K562 (cell line): ENCODE data around the gene MSRB2. TPM values are rescaled to one million over a fixed set of nuclear protein-coding genes. Genes with fewer than 3 reads are reported as not detected.

Source experiments
- ATAC-seq: fragments of 200-7000 bp; cut with Tn5 transposase; 3 replicates; pipeline ENCODE4 v1.9.1; 2020; ENCODE audit warnings: moderate library complexity
- BruUV-seq: library from RNA; stranded (reverse); fragments of 400-500 nt; replicated peaks from 2 replicates; lab custom pipeline; 2021; lab: Mats Ljungman, UMichigan
- CTCF ChIA-PET: fragments of 300-600 bp; formaldehyde crosslinking; extraction: SDS; loops from one replicate; lab custom pipeline; 2021; ENCODE audit warnings: low intra/inter-chr PET ratio; lab: Yijun Ruan, JAX
- POLR2A ChIA-PET: fragments of 300-600, 350-650 bp; sonication (Branson Sonifier 250); formaldehyde crosslinking; extraction: SDS; loops from one replicate; lab custom pipeline; 2021; ENCODE audit warnings: antibody characterized with exemption, inconsistent platforms; lab: Yijun Ruan, JAX
- DNase-seq, 4 experiments: peaks; one replicate each; pipeline versions ENCODE4 v3.0.0 to v3.0.0-alpha.2; 2011 to 2018; ENCODE audit warnings: low spot score in 3 of 4, mixed read lengths in 3 of 4; ENCODE audit errors: extremely low read depth in 1 of 4
- FAIRE-seq: peaks from 2 replicates; lab custom pipeline; 2011; peaks lifted over from hg19 to GRCh38; lab: Jason Lieb, UNC
- H2AFZ ChIP-seq: 2 replicates; pipeline ENCODE4 v1.6.0; 2011; ENCODE audit warnings: low read depth, low read length, control low read depth, inconsistent platforms
- H3K27ac ChIP-seq: fragments of 200-600 bp; 3 replicates; pipeline ENCODE4 v1.8.0; 2011; ENCODE audit warnings: low read depth, mild to moderate bottlenecking, control low read depth, inconsistent platforms, low read length, moderate library complexity, mixed read lengths; ENCODE audit errors: extremely low read depth
- H3K27me3 ChIP-seq, 2 experiments: fragments of 300-600 bp in 1 of 2; 2 replicates in 1 of 2; 3 replicates in 1 of 2; pipeline versions ENCODE4 v1.6.0 to v1.8.0; 2011; ENCODE audit warnings: inconsistent platforms in 2 of 2, low read length in 2 of 2, mild to moderate bottlenecking in 1 of 2, mixed read lengths in 1 of 2, moderate library complexity in 1 of 2; ENCODE audit not compliant: control insufficient read depth in 2 of 2, insufficient read depth in 2 of 2
- H3K36me3 ChIP-seq: fragments of 300-600 bp; 3 replicates; pipeline ENCODE4 v1.8.0; 2011; ENCODE audit warnings: mild to moderate bottlenecking, low read length, inconsistent platforms; ENCODE audit not compliant: control insufficient read depth, insufficient read depth
- H3K4me1 ChIP-seq, 2 experiments: fragments of 200-600 bp in 1 of 2; replicated peaks in 1 of 2; 2 replicates in 1 of 2; 3 replicates in 1 of 2; pipeline versions ENCODE4 v1.5.1 to v1.8.0; 2011; ENCODE audit warnings: inconsistent platforms in 2 of 2, low read length in 2 of 2, mild to moderate bottlenecking in 1 of 2, mixed read lengths in 1 of 2, moderate library complexity in 1 of 2; ENCODE audit not compliant: control insufficient read depth in 2 of 2, insufficient read depth in 2 of 2
- H3K4me2 ChIP-seq: 2 replicates; pipeline ENCODE4 v1.6.1; 2011; ENCODE audit warnings: low read length, control low read depth, inconsistent platforms, mixed read lengths; ENCODE audit not compliant: insufficient read depth
- H3K4me3 ChIP-seq: fragments of 200-600 bp; sonication (generic), shearing (Covaris generic); 2 replicates; pipeline ENCODE4 v1.5.1; 2016; ENCODE audit warnings: control low read depth, inconsistent platforms
- H3K79me2 ChIP-seq: fragments of 200-600 bp; 3 replicates; pipeline ENCODE4 v1.8.0; 2011; ENCODE audit warnings: low read length, inconsistent platforms; ENCODE audit not compliant: control insufficient read depth, insufficient read depth
- H3K9ac ChIP-seq, 2 experiments: 2 replicates each; pipeline versions ENCODE4 v1.6.0 to v1.6.1; 2011; ENCODE audit warnings: low read depth in 2 of 2, low read length in 2 of 2, control low read depth in 1 of 2, inconsistent platforms in 1 of 2, mild to moderate bottlenecking in 1 of 2, mixed read lengths in 1 of 2; ENCODE audit not compliant: insufficient read depth in 1 of 2
- H3K9me1 ChIP-seq: one replicate; pipeline ENCODE4 v1.6.0; 2011; ENCODE audit warnings: inconsistent platforms, mild to moderate bottlenecking, low read length, moderate library complexity; ENCODE audit not compliant: control insufficient read depth, insufficient read depth
- H3K9me3 ChIP-seq: replicated peaks from 2 replicates; pipeline ENCODE4 v1.5.1; 2011; ENCODE audit warnings: low read depth, low read length, inconsistent platforms; ENCODE audit not compliant: control insufficient read depth, insufficient read depth
- H4K20me1 ChIP-seq: replicated peaks from 2 replicates; pipeline ENCODE4 v1.6.1; 2011; ENCODE audit warnings: low read length, inconsistent platforms, mixed read lengths; ENCODE audit not compliant: control insufficient read depth, insufficient read depth
- BCOR ChIP-seq: fragments of 450-650 bp; IDR thresholded peaks from 2 replicates; pipeline ENCODE4 v1.6.1; 2016
- BRCA1 ChIP-seq, 2 experiments: fragments of 450-650 bp in 1 of 2; sonication (generic) in 1 of 2; formaldehyde crosslinking in 1 of 2; IDR thresholded peaks; 2 replicates each; pipeline versions ENCODE4 v1.5.0 to v1.6.1; 2017 to 2020; ENCODE audit warnings: mild to moderate bottlenecking in 1 of 2, missing genetic modification reagents in 1 of 2
- C11orf30 ChIP-seq: fragments of 450-650 bp; IDR thresholded peaks from 2 replicates; pipeline ENCODE4 v1.6.1; 2016; ENCODE audit warnings: low read depth, mild to moderate bottlenecking
- CHCHD3 ChIP-seq: fragments of 250-450 bp; sonication (Bioruptor Pico); IDR thresholded peaks from 2 replicates; pipeline ENCODE4 v2.1.2; 2022; ENCODE audit warnings: mild to moderate bottlenecking
- CREM ChIP-seq: IDR thresholded peaks from 2 replicates; pipeline ENCODE4 v1.6.1; 2014; ENCODE audit warnings: antibody characterized with exemption, low read depth
- CXXC5 ChIP-seq: fragments of 250-450 bp; sonication (Bioruptor Pico); IDR thresholded peaks from 2 replicates; pipeline ENCODE4 v1.8.0; 2022; ENCODE audit warnings: inconsistent platforms, mild to moderate bottlenecking, moderate library complexity
- GATAD2B ChIP-seq: fragments of 450-650 bp; IDR thresholded peaks from 2 replicates; pipeline ENCODE4 v1.6.1; 2017; ENCODE audit warnings: mild to moderate bottlenecking, borderline replicate concordance
- MTA3 ChIP-seq: fragments of 450-650 bp; formaldehyde crosslinking; IDR thresholded peaks from 2 replicates; pipeline ENCODE4 v1.6.1; 2017; ENCODE audit warnings: mild to moderate bottlenecking, borderline replicate concordance
- POLR2B ChIP-seq: fragments of 450-650 bp; IDR thresholded peaks from 2 replicates; pipeline ENCODE4 v1.6.1; 2018; ENCODE audit warnings: low read depth; ENCODE audit not compliant: partially characterized antibody
- RBFOX2 ChIP-seq: fragments of 200-400 bp; formaldehyde crosslinking; IDR thresholded peaks from 2 replicates; pipeline ENCODE4 v1.6.1; 2017; ENCODE audit warnings: low read depth, mild to moderate bottlenecking, low read length, moderate library complexity
- TAF1 ChIP-seq: IDR thresholded peaks from 2 replicates; pipeline ENCODE4 v1.6.1; 2011; ENCODE audit warnings: mild to moderate bottlenecking, low read length, moderate library complexity; ENCODE audit not compliant: insufficient read depth, control insufficient read depth, severe bottlenecking; ENCODE audit errors: extremely low read depth
- U2AF1 ChIP-seq: fragments of 200-400 bp; formaldehyde crosslinking; optimal IDR thresholded peaks from 2 replicates; pipeline ENCODE3; 2017; ENCODE audit warnings: mild to moderate bottlenecking, low read depth, low read length, moderate library complexity
- WGBS: fragments of 100-300 bp; shearing (Covaris generic); methylation state at CpG from one replicate; pipeline ENCODE4 v1.1.6; 2016; ENCODE audit warnings: low coverage, mixed read lengths; ENCODE audit not compliant: insufficient coverage; ENCODE audit errors: missing lambda C conversion rate; 5-methylcytosine and 5-hydroxymethylcytosine counted together
- in situ Hi-C: fragments of 300-500 bp; cut with MboI; formaldehyde crosslinking; loops from 4 replicates; pipeline ENCODE4 v1.15.0; 2018; ENCODE audit warnings: inconsistent platforms, mixed read lengths
- intact Hi-C: fragments of 100-400 bp; cut with micrococcal nuclease; formaldehyde crosslinking; loops from 2 replicates; pipeline ENCODE4 v1.14.2; 2022
- polyA plus RNA-seq, 8 experiments: library from polyadenylated mRNA; depleted of rRNA in 4 of 8; stranded (reverse) in 5 of 8; unstranded in 3 of 8; fragments of >200 nt; fragmentation: Nextera tagmentation in 2 of 8; fragmentation: Illumina TruSeq in 1 of 8; extraction: Ambion mirVana in 2 of 8; extraction: Trizol in 1 of 8; gene quantifications; 2 replicates each; pipeline versions ENCODE4 v1.2.1 to v1.2.3, GENCODE V29; 2011 to 2014; ENCODE audit warnings: inconsistent platforms in 1 of 8, missing spikeins in 1 of 8
- total RNA-seq, 7 experiments: library from RNA; depleted of rRNA in 6 of 7; stranded (reverse); fragments of >200 nt in 6 of 7; fragmentation: Illumina TruSeq in 2 of 7; extraction: Trizol in 2 of 7; gene quantifications; 2 replicates each; pipeline versions ENCODE4 v1.2.1 to v1.2.3, GENCODE V29; 2011 to 2021; ENCODE audit warnings: low replicate concordance in 1 of 7
- TF ChIP-seq, protein P1 (sequence below): fragments of 250-450 bp; sonication (Bioruptor Pico); IDR thresholded peaks from 2 replicates; pipeline ENCODE4 v1.5.0; 2021; ENCODE audit warnings: mild to moderate bottlenecking, moderate library complexity
- TF ChIP-seq, protein P2 (sequence below): sonication (generic); formaldehyde crosslinking; IDR thresholded peaks from 2 replicates; pipeline ENCODE4 v1.8.0; 2022; ENCODE audit warnings: mild to moderate bottlenecking, missing genetic modification reagents
- TF ChIP-seq, protein P3 (sequence below): fragments of 450-650 bp; formaldehyde crosslinking; conservative IDR thresholded peaks from 2 replicates; pipeline ENCODE4 v1.4.0; 2022; ENCODE audit warnings: mild to moderate bottlenecking, missing genetic modification characterization

The MSRB2 gene
- total and polyA plus RNA-seq, 9 of the 15 experiments (the other 6 are each of a cell fraction or from before 2014, with no cell fraction given): 1.5 to 22.3 (median 5.9) TPM

DNA sequence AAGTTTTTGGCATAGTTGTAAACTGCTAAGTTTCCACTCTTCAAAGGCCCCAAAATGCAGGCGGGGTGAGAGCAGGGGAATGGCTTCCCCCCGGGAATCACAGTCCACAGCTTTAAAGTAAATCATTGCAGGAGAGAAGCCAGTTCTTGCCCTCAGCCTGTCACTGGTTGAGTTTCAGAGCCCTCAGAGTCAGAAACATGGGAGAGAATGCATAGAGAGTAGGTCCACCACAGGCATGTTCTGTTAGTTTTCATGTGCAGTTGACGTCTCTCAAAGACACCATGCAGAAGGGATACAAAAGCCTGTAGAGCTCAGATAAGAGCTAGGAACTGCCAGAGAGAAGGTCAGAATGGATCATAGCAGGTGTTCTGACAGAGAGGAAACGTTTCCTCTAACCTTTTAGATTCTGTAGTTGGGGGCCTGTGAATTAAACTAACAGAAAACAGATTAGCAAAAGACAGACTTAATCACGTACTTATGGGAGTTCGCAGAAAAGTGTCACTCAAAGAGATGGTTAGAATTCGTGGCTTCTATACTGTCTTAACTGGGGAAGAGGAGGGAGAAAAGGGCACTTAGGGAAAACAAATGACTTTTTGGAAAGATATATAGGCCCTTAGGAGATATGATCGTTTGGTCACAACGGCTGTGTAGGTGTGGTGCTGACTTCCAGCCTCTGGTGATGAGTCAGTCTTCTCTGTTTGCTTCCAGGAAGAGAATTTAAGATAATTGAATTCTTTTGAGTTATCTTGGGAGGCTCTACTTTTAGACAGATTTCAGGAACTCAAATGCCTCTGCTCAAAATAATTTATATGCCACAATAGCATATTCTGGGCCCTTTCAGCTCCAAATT lies 48.0 kb upstream of the MSRB2 start:
- Histone ChIP-seq H3K27me3 (no peaks in the 10 kb centered on the region), H2AFZ (peak overlapping the region; percentile 75), H3K9me1 (no peaks in the 10 kb centered on the region), H3K79me2 (no peaks in the 10 kb centered on the region), H3K4me2 (peak overlapping the region; percentile 50), H3K9me3 (no peaks in the 10 kb centered on the region), H3K27ac (peak overlapping the region; percentile 90), H3K4me3 (no peak overlapping the region; the same call in 1 of the 2 replicates), H4K20me1 (no peaks in the 10 kb centered on the region), H3K4me1 (peaks cover 20 to 48% of the 10 kb centered on the region in 2 experiments), H3K9ac (peak overlapping the region; percentile 58 to 69; a peak in 3 of 4 replicates), H3K36me3 (no peaks in the 10 kb centered on the region)
- ChIA-PET CTCF (no interaction called here), POLR2A (interaction anchor here (0.6 to 2.8 kb wide), 5 partner anchors 8 to 533 kb away, joined by 3 to 14 read pairs (median 3); no protein-coding TSS in a partner anchor)
- WGBS: 2% methylated on average over 9 of the region's 9 CpGs
- DNase-seq (peak; percentile 69 to 89 (median 76)), ATAC-seq (peak; percentile 88), FAIRE-seq (peak; percentile 87)
- intact Hi-C loops: no loop called here
- TSS peak; percentile 86 for BruUV-seq
- in situ Hi-C loops: no loop called here
- TF ChIP-seq GATAD2B: no peak
- no peak for TF ChIP-seq RBFOX2
- peak; percentile 67 for TF ChIP-seq CXXC5
- TF ChIP-seq, protein P1, sequence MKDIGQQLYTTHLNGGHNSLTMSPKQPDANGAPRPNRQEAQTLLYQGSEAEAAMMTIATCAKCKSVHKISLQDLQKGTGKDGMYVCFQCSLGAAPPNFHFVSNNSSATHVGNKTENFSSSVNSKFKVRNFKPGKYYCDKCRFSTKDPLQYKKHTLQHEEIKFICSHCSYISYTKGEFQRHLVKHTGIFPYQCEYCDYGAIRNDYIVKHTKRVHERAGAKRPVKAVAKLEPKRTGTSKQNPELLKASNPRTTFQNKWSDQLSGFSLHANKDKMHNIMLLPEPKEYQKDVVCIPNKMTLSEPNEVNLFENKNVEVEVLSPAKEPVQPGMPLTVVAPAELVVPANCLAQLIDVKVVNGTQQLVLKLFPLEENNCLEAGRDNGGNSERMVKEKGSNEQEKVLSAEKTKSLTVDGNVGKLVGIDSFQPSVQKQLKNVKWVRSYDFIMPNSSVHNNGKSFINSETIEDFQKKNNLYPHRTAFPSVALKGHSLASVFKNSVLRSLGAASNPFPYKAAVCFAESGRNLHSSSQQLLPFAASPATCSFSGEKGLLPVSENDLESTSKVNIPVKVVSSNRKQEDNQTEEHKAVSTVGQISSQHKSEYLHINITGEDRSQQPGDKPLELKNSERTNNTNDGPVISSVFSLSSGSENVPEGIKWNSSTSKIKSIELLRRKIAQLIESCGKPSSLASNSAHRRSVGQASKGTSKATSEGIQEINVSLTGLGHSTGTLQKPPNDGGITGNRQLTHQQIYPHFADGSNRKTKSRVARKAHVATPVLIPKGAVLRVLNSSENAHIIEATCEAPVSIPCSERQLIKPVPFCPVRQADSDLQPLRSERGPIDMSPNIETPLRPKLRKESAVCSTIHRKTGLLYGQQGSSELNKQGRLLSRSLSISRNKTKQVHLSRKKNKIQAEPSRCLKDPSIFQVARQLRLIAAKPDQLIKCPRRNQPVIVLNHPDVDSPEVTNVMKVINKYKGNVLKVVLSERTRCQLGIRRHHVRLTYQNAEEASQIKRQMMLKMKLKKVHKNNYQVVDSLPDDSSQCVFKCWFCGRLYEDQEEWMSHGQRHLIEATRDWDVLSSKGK (CRISPR knock-in tag): no peak
- no peak for TF ChIP-seq U2AF1
- TF ChIP-seq POLR2B: no peak
- no peak for TF ChIP-seq CHCHD3 (CRISPR knock-in tag)
- no peak for TF ChIP-seq BRCA1 (IDR thresholded peaks at IDR 0.05)
- no peak for TF ChIP-seq BRCA1 (CRISPR knock-in tag; IDR thresholded peaks at IDR 0.05)
- 0 out of 2 replicates have a peak, but pooled peaks have one; percentile 54 for TF ChIP-seq MTA3
- no peak for TF ChIP-seq TAF1
- TF ChIP-seq CREM: peak; percentile 56
- TF ChIP-seq, protein P2, sequence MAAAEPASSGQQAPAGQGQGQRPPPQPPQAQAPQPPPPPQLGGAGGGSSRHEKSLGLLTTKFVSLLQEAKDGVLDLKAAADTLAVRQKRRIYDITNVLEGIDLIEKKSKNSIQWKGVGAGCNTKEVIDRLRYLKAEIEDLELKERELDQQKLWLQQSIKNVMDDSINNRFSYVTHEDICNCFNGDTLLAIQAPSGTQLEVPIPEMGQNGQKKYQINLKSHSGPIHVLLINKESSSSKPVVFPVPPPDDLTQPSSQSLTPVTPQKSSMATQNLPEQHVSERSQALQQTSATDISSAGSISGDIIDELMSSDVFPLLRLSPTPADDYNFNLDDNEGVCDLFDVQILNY (CRISPR knock-in tag): no peak
- TF ChIP-seq, protein P3, sequence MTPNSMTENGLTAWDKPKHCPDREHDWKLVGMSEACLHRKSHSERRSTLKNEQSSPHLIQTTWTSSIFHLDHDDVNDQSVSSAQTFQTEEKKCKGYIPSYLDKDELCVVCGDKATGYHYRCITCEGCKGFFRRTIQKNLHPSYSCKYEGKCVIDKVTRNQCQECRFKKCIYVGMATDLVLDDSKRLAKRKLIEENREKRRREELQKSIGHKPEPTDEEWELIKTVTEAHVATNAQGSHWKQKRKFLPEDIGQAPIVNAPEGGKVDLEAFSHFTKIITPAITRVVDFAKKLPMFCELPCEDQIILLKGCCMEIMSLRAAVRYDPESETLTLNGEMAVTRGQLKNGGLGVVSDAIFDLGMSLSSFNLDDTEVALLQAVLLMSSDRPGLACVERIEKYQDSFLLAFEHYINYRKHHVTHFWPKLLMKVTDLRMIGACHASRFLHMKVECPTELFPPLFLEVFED (CRISPR knock-in tag): 0 out of 2 replicates have a peak, but pooled peaks have one; percentile 29
- peak; percentile 58 for TF ChIP-seq C11orf30
- TF ChIP-seq BCOR: peak; percentile 24; the same call in 1 of the 2 replicates
